GM21737 (cell line): Measurements from ENCODE around the gene GSTT4.
"Not testable (repeated sequence)": the region's sequence is repeated elsewhere in the genome, so short reads cannot be mapped to it uniquely, and the experiment has no call there.

Source experiments
- ATAC-seq: cut with Tn5 transposase; IDR thresholded peaks from one replicate; pipeline ENCODE4 v1.9.1; 2021; ENCODE audit warnings: mild to moderate bottlenecking, moderate library complexity; ENCODE audit not compliant: unreplicated experiment

GSTT4 gene

DNA sequence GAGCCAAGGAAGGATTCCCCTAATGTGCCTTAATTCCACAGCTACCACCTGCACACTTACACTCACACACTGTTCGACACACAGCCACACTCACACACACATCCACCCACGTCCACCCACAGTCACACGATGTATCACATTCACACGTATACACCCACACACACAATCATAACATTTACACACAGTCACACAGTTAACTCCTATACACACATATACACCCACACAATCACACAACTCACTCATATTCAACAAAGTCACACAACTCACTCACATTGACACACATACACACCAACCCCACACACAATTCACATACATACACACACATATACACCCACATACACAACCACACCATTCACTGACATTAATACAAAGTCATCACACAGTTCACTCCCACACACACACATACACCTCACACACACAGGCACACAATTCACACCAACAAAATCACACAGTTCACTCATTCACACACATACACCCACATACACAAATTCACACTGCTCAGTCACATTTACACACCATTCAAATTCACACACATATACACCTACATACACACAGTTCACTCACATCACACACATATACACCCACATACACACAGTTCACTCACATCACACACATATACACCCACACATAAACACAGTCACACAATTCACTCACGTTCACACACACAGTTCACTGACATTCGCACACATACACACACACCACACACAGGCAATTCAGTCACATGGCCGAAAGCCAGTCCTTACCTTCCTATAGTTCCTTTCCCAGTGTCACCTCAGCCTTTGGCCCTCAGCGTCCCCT, 50.9 kb downstream of the GSTT4 start:
- ATAC-seq: not testable (repeated sequence)

DNA sequence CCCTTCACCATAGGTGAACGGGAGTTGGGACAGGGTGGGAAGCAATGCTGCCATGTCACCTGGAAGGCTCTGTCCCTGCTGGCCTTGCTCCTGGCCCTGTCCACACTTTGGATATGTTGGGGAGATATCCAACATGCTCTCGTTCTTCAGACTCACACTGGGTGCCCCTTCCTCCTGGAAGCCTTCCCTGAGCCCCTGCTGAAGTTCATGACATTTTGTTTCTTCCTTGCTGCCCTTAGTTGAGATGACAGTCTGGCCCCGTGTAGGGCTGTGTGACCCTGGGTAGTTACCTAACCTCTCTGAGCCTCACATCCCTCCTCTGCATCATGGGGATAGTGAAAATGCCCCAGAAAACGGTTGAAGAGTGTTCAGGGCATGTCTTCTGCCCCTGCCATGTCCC, 51.8 kb downstream of the GSTT4 start:
- not testable (repeated sequence) for ATAC-seq

DNA sequence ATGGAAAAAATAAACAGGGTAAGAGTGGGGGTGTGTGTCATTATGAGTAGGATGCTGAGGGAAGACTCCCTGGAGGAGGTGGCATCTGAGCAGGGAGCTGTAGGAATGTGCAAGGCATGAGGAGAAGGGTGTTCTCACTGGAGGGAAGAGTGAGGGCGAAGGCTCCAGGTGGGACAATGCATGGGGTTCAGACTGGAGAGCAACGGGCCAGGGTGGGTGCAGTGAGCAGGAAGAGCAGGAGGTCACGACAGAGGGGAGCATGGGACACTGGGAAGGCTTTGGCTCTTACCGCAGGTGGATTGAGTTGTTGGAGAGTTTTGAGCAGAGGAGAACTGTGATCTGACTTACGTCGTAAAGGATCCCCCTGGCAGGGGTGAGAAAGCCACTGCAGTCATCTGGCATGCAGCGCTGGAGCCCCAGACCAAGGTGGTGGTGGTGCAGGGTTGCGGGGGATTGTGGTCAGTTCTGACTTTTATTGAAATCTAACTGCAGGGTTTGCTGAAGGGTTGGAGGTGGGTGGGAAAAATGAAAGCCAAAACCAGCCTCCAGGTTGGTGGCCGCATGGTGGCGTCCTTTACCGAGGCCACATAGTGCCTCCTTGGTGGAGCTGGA, 52.4 kb downstream of the GSTT4 start:
- ATAC-seq: not testable (repeated sequence)

DNA sequence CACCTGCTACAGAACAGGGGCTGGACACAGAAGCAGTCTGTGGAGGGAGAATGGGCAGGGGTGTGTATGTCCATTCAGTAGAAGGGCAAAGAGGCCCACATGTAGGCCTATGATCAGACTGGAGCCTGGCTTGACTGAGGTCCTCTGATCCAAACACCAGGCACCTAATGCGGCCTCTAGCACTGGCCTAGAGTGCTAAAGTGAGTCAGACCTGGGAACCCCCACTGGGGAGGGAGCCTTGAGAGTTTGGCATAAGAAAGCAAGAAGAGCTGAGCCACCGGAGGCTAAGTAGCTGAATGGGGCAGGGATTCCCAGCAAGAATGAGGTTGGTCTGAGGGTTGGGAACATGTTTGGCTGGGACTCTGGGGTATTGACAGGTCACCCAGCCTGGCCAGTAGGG, 53.9 kb downstream of the GSTT4 start:
- ATAC-seq: not testable (repeated sequence)

DNA sequence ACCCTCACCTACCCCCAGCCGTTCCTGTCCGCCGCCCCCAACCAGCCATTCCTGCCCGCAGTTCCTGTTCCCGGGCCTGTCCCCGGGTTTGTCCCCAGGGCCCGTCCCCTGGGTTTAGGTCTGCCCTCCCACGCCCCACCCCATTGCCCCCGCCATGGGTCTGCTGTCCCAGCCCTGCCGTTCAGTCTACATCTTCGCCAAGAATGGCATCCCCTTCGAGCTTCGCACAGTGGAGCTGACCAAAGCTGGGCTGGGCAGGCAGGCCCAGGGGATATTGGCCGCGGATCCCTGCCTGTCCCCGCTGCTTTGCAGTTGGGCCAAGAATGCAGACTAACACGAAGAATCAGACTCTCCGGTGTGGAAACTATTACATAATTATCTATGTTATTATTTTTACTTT, 55.5 kb downstream of the GSTT4 start:
- ATAC-seq: not testable (repeated sequence)
